ENCODE results near the gene RAVER2.

DNA sequence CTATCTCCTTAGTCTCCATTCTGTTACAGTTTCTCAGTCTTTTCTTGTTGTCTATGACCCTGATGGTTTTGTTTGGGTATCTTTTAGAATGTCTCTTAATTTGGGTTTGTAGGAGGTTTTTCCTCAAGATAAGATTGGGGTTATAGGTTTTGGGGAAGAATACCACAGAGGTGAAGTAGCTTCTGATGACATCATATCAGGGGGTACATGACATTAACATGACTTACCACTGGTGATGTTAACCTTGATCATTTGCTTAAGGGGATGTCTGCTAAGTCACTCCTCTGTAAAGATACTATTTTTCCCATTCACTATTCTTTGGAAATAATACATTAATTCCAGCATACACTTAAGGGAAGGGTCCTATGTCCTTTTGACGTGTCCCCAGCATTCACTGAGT is 11.9 kb downstream of the RAVER2 start:
- TF ChIP-seq SMAD4 (CRISPR knock-in tag; IDR thresholded peaks at IDR 0.05) (no peak), ZNF232 (CRISPR knock-in tag; IDR thresholded peaks at IDR 0.05) (no peak), TEAD1 (CRISPR knock-in tag; IDR thresholded peaks at IDR 0.05) (no peak), CREM (CRISPR knock-in tag; IDR thresholded peaks at IDR 0.05) (no peak)
- TF ChIP-seq, protein P1, sequence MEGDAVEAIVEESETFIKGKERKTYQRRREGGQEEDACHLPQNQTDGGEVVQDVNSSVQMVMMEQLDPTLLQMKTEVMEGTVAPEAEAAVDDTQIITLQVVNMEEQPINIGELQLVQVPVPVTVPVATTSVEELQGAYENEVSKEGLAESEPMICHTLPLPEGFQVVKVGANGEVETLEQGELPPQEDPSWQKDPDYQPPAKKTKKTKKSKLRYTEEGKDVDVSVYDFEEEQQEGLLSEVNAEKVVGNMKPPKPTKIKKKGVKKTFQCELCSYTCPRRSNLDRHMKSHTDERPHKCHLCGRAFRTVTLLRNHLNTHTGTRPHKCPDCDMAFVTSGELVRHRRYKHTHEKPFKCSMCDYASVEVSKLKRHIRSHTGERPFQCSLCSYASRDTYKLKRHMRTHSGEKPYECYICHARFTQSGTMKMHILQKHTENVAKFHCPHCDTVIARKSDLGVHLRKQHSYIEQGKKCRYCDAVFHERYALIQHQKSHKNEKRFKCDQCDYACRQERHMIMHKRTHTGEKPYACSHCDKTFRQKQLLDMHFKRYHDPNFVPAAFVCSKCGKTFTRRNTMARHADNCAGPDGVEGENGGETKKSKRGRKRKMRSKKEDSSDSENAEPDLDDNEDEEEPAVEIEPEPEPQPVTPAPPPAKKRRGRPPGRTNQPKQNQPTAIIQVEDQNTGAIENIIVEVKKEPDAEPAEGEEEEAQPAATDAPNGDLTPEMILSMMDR (IDR thresholded peaks at IDR 0.05), result no peak
- TF ChIP-seq, protein P2, sequence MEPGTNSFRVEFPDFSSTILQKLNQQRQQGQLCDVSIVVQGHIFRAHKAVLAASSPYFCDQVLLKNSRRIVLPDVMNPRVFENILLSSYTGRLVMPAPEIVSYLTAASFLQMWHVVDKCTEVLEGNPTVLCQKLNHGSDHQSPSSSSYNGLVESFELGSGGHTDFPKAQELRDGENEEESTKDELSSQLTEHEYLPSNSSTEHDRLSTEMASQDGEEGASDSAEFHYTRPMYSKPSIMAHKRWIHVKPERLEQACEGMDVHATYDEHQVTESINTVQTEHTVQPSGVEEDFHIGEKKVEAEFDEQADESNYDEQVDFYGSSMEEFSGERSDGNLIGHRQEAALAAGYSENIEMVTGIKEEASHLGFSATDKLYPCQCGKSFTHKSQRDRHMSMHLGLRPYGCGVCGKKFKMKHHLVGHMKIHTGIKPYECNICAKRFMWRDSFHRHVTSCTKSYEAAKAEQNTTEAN (CRISPR knock-in tag; IDR thresholded peaks at IDR 0.05), result no peak
- TF ChIP-seq, protein P3, sequence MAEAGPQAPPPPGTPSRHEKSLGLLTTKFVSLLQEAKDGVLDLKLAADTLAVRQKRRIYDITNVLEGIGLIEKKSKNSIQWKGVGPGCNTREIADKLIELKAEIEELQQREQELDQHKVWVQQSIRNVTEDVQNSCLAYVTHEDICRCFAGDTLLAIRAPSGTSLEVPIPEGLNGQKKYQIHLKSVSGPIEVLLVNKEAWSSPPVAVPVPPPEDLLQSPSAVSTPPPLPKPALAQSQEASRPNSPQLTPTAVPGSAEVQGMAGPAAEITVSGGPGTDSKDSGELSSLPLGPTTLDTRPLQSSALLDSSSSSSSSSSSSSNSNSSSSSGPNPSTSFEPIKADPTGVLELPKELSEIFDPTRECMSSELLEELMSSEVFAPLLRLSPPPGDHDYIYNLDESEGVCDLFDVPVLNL (CRISPR knock-in tag; IDR thresholded peaks at IDR 0.05; ENCODE audit: borderline replicate concordance, low read depth), result no peak
- TF ChIP-seq, protein P4, sequence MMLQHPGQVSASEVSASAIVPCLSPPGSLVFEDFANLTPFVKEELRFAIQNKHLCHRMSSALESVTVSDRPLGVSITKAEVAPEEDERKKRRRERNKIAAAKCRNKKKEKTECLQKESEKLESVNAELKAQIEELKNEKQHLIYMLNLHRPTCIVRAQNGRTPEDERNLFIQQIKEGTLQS (CRISPR knock-in tag; conservative IDR thresholded peaks at IDR 0.05), result no peak
